Bone marrow (tissue), 2 donors: ENCODE results near the gene SLC6A3.

ENCODE experiments used
- DNase-seq, 2 donors: peaks; one replicate each; lab custom pipeline; 2025; lab: John Stamatoyannopoulos, UW

SLC6A3 gene

DNA sequence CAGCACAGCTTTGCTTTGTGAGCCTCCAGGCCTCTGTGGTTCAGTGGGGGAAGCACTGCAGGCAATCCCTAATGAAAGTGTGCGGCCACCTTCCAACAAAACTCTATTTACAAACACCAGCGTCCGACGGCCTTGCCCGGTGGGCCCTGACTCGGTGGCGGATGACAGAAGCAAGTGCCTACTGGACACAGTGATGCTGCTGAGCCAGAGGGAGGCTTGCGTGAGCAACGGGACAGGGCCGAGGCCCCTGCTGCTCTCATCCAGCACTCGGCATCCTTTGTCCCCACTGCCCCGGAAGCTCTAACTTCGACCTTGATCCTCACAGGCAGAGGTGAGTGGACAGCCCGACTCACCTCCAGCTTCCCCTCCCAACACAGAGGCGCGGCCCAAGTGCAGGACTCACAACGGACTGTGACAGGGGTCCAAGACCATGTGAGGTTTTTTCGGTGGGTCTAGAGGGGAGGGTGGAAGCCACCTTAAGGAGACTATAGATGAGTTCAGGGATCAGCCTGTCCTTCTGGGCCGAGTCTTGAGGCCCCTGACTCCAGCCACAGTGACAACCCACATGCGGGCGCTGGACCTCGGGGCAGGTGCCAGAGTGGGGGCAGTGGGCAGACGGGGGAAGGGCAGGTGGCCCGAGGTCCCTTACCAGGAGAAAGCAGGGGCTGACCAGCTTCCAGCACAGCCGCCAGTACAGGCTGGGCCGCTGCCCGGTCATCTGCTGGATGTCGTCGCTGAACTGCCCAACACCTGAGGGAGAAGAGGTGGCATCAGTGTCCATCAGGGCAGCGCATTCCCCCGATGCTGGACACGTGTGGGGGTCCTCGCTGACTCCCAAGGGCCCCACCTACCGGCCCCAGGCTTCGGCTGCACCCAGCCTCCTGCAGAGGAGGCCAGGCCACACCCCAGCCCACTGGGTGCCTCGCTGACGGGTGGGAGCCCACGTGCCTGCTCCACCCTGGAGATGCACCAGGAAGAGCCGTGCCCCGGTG is 39.4 kb downstream of the SLC6A3 start:
- DNase-seq: no peak

DNA sequence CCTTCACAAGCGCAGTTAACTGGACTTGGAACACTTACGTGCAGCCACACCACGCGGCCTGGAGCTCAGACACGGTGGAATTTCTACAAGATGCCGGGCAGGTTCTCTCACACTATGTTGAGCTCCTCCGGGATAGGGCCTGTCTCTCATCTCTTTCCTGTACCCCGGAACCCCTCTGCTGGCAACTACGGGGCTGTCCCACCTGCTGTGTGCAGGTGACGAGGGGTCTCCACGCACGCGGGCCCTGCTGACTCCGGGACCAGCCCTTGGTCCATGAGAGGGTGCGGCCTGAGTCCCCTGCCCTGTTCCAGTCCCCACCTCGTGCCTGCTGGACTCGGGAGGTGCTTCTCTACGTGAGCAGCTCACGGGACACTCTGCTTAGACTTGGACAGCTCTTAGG is 40.1 kb downstream of the SLC6A3 start:
- DNase-seq: no peak

- DNase-seq: no peak
Measured at GRCh38 chr5:1404062-1404461, 41.2 kb downstream of the SLC6A3 start.

DNA sequence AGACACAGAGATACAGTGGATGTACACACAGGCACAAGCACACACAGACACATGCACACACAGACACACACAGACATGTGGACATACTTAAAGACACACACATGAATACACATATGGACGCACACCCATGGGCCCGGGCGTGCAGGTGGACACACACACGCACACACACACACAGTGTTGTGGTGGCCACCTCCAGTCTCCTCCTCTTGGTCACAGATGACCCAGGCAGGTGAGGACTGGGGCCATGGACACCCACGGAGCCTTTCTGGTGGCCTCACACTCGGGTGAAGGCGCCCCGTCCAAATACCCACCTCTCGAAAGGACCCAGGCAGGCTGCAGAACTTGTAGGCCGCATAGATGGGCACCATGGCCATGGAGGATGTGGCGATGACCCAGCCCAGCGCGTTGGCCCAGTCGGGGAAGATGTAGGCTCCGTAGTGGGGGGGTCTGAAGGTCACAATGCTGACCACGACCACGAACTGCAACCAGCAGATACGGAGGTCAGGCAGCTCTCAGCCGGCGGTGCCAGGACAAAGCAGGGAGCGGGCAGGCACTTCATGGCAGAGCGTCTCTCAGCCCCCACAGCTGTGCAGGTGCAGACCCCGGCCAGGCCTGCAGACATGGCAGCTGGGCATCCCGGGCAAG is 42.5 kb downstream of the SLC6A3 start:
- no peak for DNase-seq

- no peak for DNase-seq
Measured at GRCh38 chr5:1401536-1402138, 43.6 kb downstream of the SLC6A3 start.

GRCh38 chr5:1400936-1401335 is 44.3 kb downstream of the SLC6A3 start:
- DNase-seq: no peak

DNA sequence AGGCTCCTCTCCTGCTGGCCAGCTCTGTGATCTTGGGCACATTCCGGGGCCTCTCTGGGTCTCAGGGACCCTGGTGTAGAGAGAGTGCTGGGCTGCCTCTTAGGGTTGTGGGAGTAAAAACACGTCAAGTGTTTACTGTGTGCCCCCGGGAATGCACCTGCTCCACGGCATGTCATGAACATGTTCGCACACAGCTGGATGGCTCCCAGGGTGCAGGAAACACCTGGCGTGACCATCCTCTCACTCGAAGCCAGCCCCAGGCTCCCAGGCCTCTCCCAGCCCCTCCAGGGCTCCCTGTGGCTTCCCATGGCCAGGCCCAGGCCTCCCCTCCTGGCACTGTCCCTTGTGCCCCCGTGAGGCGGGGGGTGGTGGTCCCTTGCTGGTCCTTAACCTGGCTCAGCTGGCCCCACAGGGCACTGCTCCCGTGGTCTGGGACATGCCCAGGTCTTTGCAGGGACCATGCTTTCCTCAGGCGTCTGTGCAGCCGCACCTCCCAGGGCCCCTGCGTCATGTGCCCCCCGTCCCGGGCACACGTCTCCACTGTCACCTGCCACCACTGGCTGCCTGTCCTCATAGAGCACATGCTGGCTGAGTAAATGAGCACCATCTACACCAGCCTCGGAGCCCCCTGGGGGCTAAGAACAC is 44.9 kb downstream of the SLC6A3 start:
- no peak for DNase-seq

- no peak for DNase-seq
Measured at GRCh38 chr5:1399737-1400136, 45.5 kb downstream of the SLC6A3 start.

DNA sequence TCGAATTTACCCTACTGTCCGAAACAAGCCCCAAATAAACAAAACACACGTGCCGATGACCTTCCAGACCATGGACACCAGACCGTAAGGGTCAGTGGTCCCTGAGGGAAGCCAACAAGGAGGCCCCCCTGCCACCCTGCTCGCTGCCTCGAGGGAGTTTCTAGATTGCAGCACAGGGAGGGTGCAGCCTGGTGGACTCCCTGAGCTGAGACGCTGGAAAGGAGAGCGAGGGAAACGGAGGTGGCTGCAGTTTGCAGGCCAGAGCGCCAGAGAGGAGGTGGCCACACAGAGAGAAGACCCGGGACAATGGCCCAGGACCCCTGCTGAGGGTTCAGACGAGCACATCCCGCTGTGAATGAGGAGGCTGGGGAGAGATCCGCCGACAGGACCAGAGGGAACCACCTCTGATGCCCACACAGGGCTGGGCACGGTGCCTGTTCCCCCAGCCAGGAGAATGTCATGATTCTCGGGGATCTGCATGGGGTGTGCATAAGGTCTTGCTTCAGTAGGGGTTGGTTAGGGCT is 48.9 kb downstream of the SLC6A3 start:
- DNase-seq: no peak

DNA sequence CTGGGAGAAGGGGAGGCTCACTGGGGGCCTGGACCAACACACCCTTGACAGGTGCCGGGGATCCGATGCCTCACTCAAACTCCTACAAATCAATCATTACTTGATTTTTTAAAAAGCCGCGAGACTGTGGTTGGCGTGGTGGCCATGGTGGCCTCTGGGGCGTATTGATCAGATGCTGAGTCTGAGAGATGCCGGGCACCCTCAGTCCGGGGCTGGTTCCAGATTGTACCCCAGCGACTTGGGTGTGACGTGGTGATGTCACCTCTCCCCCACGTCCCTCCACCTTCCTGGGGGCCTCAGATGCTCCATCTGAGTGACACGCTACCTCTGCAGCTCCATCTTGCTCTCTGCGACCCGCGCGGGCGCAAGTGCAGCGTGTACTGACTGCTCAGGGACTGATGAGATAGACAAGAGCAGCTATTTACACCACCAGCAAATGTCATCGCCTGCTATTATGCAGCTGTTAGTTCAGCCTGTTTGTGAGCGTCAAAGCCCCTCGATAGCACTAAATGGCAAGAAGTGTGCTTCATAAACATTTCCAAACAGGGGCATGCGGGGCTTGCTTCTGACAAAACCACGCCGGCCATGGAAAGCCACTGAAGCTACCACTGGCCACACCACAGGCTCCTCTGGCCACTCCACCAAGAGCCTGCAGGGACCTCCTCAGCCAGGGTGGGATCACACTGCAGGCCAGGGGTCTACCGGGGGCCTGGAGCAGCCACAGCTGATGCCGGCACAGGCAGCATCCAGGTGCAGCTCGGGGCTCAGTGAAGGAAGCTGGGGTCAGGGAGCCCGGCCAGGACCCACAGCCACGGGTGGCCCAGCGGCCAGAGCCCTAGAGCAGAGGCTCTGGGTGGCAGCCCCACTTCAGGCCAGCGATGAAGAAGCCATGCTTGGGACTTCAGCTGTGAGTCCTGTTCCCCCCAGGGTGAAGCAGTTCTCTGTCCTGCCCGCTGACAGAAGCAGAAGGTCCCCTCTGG is 50.1 kb downstream of the SLC6A3 start:
- DNase-seq: no peak

DNA sequence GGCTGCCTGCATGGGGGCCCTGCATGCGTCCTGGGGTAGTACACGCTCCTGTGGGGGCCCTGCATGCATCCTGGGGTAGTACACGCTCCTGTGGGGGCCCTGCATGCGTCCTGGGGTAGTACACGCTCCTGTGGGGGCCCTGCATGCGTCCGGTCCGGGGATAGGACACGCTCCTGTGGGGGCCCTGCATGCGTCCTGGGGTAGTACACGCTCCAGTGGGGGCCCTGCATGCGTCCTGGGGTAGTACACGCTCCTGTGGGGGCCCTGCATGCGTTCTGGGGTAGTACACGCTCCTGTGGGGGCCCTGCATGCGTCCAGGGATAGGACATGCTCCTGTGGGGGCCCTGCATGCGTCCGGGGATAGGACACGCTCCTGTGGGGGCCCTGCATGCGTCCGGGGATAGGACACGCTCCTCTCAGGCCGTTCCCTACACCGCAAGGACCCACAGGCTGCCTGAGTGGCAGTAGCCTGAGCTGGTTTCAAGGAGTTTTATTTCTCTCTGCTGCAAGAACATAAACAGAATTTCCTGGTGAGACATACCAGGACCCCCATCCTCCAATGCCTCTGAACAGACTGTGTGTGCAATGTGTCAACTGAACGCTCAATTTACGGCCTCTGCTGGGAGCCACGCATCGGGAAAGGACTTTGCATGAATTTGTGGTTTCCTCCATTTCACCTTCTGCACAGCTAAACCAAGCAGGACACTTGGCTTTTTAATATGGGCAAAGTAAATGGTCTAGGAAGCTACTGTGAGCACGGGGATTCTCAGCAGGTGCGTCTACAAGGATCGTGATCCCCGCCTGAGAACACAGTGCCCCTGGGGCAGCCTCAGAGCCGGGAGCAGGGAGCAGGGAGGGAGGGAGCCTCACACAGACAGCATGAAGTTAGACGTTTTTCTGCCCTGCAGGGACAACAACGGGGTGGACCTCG is 51.4 kb downstream of the SLC6A3 start:
- no peak for DNase-seq

DNA sequence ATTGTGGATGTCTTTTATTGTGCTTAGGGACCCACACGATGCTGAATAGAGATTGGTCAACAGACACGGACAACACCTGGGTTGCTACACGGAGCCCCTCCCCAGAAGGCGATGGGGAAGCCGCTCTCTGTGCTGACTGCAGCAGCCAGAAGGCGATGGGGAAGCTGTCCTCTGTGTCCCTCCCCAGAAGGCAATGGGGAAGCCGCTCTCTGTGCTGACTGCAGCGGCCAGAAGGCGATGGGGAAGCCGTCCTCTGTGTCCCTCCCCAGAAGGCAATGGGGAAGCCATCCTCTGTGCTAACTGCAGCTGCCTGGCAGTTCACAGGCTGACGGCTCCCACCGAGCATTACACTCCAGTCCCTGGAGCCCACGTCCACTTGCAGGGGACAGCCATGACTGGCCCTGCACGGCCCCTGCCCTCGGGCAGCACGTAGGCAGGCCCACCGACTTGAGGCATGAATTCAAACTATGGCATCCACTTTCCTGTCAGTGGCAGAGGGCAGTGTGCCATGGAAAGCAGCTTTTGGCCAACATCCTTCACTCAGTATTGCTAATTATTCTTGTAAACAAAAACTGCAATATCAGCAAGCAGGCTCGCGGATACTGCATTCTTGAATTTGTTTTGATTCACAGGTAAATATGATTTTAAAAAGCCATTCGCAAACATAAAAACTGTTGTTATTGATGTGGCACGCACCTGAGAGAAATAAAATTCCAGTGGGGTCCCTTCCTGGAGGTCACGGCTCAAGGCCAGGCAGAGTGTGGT is 52.3 kb downstream of the SLC6A3 start:
- no peak for DNase-seq

GRCh38 chr5:1392261-1392660 is 53.0 kb downstream of the SLC6A3 start:
- DNase-seq: no peak

DNA sequence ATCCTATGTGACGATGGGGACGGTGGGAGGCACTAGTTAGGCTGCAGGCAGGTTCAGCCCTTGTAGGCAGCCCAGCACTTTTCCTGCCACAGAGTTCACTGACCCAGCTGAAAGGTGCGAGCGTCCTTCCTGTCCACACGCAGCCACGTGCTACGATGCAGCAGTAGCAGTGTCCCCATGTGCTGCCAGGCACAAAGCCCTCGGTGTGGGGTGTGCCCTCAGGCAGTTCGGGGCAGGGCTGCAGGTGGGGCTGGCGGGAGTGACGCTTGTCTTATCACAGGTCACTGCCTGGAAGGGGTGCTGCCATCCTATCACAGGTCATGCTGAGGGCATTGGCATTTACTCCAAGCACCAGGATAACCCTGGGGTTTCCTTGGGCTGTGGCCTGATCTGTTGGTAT is 53.5 kb downstream of the SLC6A3 start:
- no peak for DNase-seq

DNA sequence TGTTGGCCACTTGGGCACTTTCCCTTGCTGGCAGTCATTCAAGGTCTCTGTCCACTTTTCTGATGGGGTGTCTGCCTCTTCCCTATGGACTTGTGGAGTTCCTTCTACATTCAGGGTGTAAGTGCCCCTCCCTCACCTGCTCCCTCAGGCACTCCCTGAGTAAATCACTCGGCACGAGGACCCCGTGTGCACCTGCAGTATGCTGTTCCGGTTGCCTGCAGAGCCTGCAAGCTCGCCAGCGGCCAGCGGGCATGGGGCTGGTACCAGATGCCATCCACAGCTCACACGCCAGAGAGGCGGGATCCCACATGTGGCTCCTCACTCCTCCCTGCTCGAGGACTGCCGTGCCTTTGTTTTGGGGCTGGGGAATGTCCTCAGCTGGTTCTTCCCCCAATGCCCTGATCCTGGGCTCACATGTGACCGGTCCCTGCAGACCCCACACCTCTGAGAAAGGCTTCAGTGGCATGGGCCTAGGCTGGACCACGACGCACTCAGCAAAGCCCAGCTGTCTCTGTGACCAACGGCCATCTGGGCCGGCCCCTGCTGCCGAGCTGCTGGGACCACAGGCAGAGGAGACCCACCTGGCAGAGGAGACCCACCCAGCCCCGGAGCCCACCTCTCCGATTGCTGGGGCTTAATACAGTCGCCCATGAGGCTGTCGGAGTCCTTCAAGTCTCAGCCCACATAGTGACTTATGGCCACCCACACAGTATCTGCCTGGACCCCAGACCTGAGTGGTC is 54.2 kb downstream of the SLC6A3 start:
- DNase-seq: no peak

GRCh38 chr5:1390333-1390732 is 54.9 kb downstream of the SLC6A3 start:
- DNase-seq: no peak

DNA sequence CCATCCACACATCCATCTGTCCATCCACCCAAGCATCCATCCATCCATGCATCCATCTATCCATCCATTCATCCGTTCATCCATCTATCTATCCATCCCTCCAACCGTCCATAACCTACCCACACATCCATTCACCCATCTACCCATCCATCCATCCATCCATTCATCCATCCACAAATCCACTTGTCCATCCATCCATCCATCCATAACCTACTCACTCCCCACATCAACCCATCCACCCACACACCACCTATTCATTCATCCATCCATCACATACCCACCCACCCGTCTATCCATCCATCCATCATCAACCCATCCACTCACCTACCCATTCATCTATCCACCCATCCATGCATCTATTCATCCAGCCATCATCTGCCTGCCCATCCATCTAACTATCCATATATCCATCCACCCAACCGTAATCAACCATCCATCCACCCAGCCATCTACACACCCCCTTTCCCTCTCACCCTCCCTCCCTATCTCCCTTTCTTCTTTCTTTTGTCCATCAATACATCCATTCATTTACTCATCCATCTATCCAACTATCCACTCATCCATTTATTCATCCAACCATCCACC is 56.8 kb downstream of the SLC6A3 start:
- no peak for DNase-seq

DNA sequence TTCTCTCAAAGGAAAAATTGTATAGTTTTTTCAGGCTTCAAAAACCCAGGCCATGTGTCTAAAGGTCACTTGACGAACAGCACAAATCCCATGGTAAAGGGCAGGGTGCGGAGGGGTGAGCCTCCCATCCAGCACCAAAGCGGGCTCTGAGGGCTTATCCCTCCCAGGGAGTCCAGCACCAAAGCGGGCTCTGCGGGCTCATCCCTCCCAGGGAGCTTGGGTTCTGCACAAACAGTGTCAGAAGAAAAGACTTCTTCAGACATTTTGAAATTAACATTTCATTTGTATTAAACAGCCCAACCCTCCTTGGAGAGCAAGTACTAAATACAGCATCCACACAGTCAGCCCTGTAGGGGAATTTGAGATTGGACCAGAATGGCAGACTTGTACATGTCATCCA is 57.4 kb downstream of the SLC6A3 start:
- DNase-seq: no peak
